Natural killer cell (primary cell): Measurements from ENCODE around the gene DGCR8. TPM values are rescaled to one million over a fixed set of nuclear protein-coding genes. Genes with fewer than 3 reads are reported as not detected.

Source experiments
- ATAC-seq, 3 donors: fragments of 150-1000 bp in 2 of 3; fragments of 200-7000 bp in 1 of 3; cut with Tn5 transposase; 1 replicate in 1 of 3; 2 replicates in 2 of 3; pipeline ENCODE4 v1.10.0; 2021; ENCODE audit warnings: mild to moderate bottlenecking in 2 of 3, moderate library complexity in 2 of 3
- DNase-seq, 2 donors: peaks; one replicate each; pipeline versions ENCODE4 v3.0.0 to v3.0.0-alpha.2; 2013 to 2021; ENCODE audit warnings: mixed read lengths in 1 of 2
- H3K27ac ChIP-seq: one replicate; pipeline ENCODE4 v1.5.1; 2013; ENCODE audit warnings: mild to moderate bottlenecking, low read length
- H3K27me3 ChIP-seq: one replicate; pipeline ENCODE4 v1.6.1; 2013; ENCODE audit warnings: low read length; ENCODE audit not compliant: control insufficient read depth, insufficient read depth
- H3K36me3 ChIP-seq: one replicate; pipeline ENCODE4 v1.6.1; 2013; ENCODE audit warnings: low read length; ENCODE audit not compliant: control insufficient read depth, insufficient read depth
- H3K4me1 ChIP-seq: one replicate; pipeline ENCODE4 v1.6.1; 2013; ENCODE audit warnings: low read length; ENCODE audit not compliant: control insufficient read depth, insufficient read depth
- H3K4me3 ChIP-seq: one replicate; pipeline ENCODE4 v1.5.1; 2013; ENCODE audit warnings: low read length
- H3K9me3 ChIP-seq: one replicate; pipeline ENCODE4 v1.6.1; 2013; ENCODE audit warnings: low read length; ENCODE audit not compliant: control insufficient read depth, insufficient read depth
- H3K27ac Mint-ChIP-seq, 2 donors: one replicate each; pipeline ENCODE4 v1.8.0; 2022; ENCODE audit warnings: mild to moderate bottlenecking in 2 of 2, mixed read lengths in 2 of 2, moderate library complexity in 1 of 2
- H3K27me3 Mint-ChIP-seq, 2 donors: one replicate each; pipeline ENCODE4 v1.8.0; 2022; ENCODE audit warnings: low read depth in 2 of 2, mixed read lengths in 2 of 2
- H3K36me3 Mint-ChIP-seq: one replicate; pipeline ENCODE4 v1.8.0; 2022; ENCODE audit warnings: mixed read lengths
- H3K4me1 Mint-ChIP-seq, 2 donors: one replicate each; pipeline ENCODE4 v1.8.0; 2022; ENCODE audit warnings: mixed read lengths in 2 of 2
- H3K4me3 Mint-ChIP-seq: one replicate; pipeline ENCODE4 v1.8.0; 2022; ENCODE audit warnings: mild to moderate bottlenecking, moderate library complexity, mixed read lengths
- H3K9me3 Mint-ChIP-seq, 2 donors: one replicate each; pipeline ENCODE4 v1.8.0; 2022; ENCODE audit warnings: mixed read lengths in 2 of 2
- WGBS: methylation state at CpG from one replicate; pipeline ENCODE4 v1.1.7; 2013; ENCODE audit warnings: missing lambda C conversion rate; ENCODE audit not compliant: insufficient coverage; 5-methylcytosine and 5-hydroxymethylcytosine counted together
- intact Hi-C: fragments of 100-400 bp; cut with micrococcal nuclease; formaldehyde crosslinking; loops from one replicate; pipeline ENCODE4 v1.14.2; 2022
- total RNA-seq, 4 donors: library from RNA; stranded (reverse); fragments of 120-200 nt in 1 of 4; gene quantifications; one replicate each; pipeline versions ENCODE4 v1.2.3 to v1.2.4, GENCODE V29; 2013 to 2022
- TF ChIP-seq, protein P1 (sequence below): fragments of 200-600 bp; IDR thresholded peaks from one replicate; pipeline ENCODE4 v1.8.0; 2022; ENCODE audit warnings: antibody characterized with exemption

Gene DGCR8
- total RNA-seq, 3 donors from 2014 or later (not counting 1 experiment from before 2014, with no cell fraction given) = 45.3 to 64.7 (median 64.0) TPM

DNA sequence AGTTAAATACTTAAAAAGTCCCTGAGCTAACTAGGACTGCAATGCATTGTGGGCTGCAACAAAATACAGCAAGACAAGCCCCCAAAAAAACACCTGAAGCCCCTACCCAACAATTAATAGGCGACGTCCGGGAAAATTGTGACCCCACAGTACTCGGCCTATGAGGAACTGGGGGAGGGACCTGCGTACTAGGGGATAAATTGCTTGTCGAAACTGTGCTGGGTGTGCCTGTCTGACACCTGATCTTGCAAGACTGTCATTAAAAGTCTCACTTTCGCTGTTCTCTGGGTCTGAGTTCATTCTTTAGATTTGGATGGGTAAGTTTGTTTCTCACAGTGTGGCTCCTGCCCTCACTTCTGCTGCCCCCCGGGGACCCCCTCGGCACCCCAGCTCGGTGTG, 44.0 kb upstream of the DGCR8 start:
- Mint-ChIP-seq H3K9me3 (no peaks in the 10 kb centered on the region), H3K36me3 (no peaks in the 10 kb centered on the region), H3K4me3 (no peak overlapping the region), H3K27ac (no peak overlapping the region), H3K27me3 (no peaks in the 10 kb centered on the region), H3K4me1 (peaks cover 36 to 42% of the 10 kb centered on the region in 2 donors)
- H3K4me3 ChIP-seq = no peak overlapping the region
- H3K27ac ChIP-seq = no peak overlapping the region
- peaks cover 26% of the 10 kb centered on the region for H3K36me3 ChIP-seq
- DNase-seq (no peak), ATAC-seq (no peak)
- 94% methylated on average over 10 of the region's 10 CpGs for WGBS
- TF ChIP-seq, protein P1, sequence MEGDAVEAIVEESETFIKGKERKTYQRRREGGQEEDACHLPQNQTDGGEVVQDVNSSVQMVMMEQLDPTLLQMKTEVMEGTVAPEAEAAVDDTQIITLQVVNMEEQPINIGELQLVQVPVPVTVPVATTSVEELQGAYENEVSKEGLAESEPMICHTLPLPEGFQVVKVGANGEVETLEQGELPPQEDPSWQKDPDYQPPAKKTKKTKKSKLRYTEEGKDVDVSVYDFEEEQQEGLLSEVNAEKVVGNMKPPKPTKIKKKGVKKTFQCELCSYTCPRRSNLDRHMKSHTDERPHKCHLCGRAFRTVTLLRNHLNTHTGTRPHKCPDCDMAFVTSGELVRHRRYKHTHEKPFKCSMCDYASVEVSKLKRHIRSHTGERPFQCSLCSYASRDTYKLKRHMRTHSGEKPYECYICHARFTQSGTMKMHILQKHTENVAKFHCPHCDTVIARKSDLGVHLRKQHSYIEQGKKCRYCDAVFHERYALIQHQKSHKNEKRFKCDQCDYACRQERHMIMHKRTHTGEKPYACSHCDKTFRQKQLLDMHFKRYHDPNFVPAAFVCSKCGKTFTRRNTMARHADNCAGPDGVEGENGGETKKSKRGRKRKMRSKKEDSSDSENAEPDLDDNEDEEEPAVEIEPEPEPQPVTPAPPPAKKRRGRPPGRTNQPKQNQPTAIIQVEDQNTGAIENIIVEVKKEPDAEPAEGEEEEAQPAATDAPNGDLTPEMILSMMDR = no peak
- peaks cover 23% of the 10 kb centered on the region for H3K4me1 ChIP-seq
- intact Hi-C loops = no loop called here
- no peaks in the 10 kb centered on the region for H3K27me3 ChIP-seq
- no peaks in the 10 kb centered on the region for H3K9me3 ChIP-seq

DNA sequence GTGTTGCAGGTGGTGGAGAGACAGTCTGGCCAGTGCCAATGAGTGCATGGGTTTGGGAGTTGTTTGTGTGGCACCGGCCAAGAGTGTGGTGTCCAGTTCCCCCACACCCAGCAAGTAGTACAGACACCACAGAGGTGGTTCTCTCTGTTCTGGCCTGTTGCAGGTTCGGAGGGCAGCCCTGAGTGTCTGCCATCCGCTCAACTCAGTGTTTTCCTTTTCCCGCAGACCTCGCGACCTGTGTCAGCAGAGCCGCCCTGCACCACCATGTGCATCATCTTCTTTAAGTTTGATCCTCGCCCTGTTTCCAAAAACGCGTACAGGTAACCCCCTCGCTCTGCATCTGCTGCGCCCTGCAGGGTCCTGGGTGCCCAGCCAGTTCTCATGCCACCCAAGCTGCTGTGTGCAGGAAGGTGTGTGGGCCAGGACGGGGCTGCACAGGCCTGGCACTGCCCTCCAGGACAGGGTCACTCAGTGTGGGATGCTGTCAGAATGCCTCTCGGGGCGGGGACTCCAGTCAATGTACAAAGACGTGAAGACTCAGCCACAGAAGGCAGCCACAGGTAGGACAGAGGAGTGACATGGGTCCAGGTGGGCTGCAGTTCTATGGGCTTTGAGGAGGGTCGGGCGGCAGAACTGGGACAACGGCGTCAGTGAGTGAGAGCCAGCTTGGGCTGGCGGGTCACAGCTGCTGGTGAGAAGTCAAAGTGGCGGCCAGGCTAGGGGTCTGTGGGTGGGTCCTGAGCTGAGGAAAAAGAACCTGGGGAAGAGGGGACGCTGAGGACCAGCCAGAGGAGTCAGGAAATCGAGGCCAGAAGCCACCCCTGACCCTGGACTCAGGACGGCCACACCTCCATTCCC, 43.3 kb upstream of the DGCR8 start:
- intact Hi-C loops = no loop called here
- Histone ChIP-seq H3K4me3 (no peak overlapping the region), H3K36me3 (peaks cover 24% of the 10 kb centered on the region), H3K4me1 (peaks cover 17% of the 10 kb centered on the region), H3K27ac (no peak overlapping the region), H3K27me3 (no peaks in the 10 kb centered on the region), H3K9me3 (no peaks in the 10 kb centered on the region)
- TF ChIP-seq, protein P1 = no peak
- no peak overlapping the region for H3K4me3 Mint-ChIP-seq
- H3K36me3 Mint-ChIP-seq = no peaks in the 10 kb centered on the region
- ATAC-seq (no peak), DNase-seq (no peak)
- H3K9me3 Mint-ChIP-seq = no peaks in the 10 kb centered on the region
- no peaks in the 10 kb centered on the region for H3K27me3 Mint-ChIP-seq
- H3K4me1 Mint-ChIP-seq = peaks cover 31 to 36% of the 10 kb centered on the region in 2 donors
- 94% methylated on average over 25 of the region's 25 CpGs for WGBS
- H3K27ac Mint-ChIP-seq = no peak overlapping the region

DNA sequence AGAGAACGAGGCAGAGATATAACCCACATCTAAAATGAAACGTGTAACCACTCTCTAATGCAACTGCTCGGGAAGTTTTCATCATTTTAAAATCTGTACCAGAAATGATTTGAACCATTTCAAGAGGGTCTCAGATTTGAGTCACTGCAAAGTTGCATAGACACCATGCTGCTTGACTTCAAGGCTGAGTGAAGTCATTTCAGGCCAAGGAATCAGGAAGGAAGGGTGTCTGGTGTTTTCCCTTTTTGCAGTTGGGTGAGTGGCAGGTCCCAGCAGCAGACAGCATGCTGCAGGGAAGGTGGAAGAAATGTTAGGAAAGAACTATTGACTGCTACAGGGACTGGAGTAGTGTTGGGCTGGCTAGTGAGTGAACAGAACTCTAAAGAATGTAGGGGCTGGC, 42.6 kb upstream of the DGCR8 start:
- Mint-ChIP-seq H3K36me3 (no peaks in the 10 kb centered on the region), H3K4me1 (peaks cover 25 to 29% of the 10 kb centered on the region in 2 donors), H3K9me3 (no peaks in the 10 kb centered on the region), H3K27me3 (no peaks in the 10 kb centered on the region), H3K4me3 (no peak overlapping the region), H3K27ac (peak overlapping the region in 1 of 2 donors; percentile 48)
- Histone ChIP-seq H3K9me3 (no peaks in the 10 kb centered on the region), H3K36me3 (peaks cover 27% of the 10 kb centered on the region), H3K27me3 (no peaks in the 10 kb centered on the region), H3K4me1 (peaks cover 11% of the 10 kb centered on the region), H3K27ac (no peak overlapping the region), H3K4me3 (no peak overlapping the region)
- TF ChIP-seq, protein P1 = no peak
- ATAC-seq (no peak), DNase-seq (no peak)
- 61% methylated on average over 3 of the region's 3 CpGs for WGBS
- intact Hi-C loops = no loop called here
